Activated naive CD4-positive, alpha-beta T cell (primary cell): Measurements from ENCODE around the gene RSL24D1.
A peak's percentile ranks its signal among the peaks of the same experiment; 100 is the strongest.

Experiments used
- DNase-seq, 4 experiments: peaks; one replicate each; lab custom pipeline; 2025; lab: John Stamatoyannopoulos, UW

The RSL24D1 gene

DNA sequence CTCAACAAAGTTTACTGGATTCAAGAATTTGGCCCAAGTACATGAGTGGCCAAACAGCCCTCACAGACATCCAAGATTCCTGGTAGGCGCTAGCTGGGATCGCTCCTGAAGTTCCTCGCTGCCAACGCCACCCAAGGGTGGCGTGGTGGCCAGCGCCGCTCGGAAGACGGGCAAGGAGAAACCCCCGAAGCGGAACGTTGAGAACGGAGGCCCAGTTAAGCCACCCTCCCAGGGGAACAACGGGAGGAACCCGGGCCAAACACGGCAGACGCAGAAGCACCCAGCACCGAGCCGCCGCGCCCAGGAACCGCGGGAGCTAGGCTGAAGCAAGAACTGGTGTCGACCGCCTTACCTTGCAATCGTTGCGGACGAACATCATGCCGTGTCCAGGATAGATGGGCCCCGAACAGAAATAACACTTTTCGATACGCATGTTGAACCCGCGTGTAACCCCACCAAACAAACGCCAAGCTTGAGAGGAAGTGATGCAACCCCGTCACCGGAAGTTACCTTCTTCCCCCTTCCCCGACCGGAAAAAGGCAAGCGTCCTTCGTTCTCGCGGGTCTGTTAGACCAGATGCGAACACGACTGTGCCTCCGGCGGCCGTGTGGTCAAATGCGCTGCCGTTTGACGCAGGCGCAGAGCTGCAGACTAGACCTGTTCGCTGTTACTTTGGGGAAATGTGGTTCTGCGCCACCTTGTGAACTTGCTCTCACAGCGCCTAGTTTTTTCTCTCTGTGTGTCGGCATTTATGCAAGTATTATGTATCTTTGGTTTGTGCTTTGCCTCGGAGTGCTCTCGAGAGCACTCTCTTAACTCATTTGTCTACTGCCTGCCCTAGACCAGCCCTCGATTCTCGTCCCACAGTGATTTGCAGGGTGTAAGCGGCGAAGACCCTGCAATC, at the start of gene RSL24D1:
Gene RSL24D1 (minus strand): TSS at position 484 of the 904 bp plus-strand sequence. CDS start 51 bp downstream, at position 433.
- peak; percentile 73 to 94 (median 88) for DNase-seq

DNA sequence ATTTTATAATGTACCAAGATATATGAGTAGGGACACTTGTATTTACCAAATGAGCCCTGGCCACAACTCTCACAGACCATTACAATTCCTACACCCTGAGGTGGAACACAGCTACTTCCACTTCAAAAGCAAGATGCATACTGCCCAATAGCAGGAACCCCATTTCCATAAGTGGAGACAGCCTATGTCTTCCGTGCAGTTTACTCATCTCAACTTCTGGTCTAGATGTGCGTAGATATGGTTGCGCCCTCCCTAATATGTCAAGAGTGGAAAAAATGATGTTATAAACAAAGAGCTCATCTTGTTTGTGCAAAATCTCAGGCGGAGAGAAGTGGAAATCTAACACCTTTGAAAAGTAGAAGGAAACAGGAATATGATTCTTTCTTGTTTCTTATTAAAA, 48.3 kb upstream of the RSL24D1 start:
- DNase-seq, result no peak

DNA sequence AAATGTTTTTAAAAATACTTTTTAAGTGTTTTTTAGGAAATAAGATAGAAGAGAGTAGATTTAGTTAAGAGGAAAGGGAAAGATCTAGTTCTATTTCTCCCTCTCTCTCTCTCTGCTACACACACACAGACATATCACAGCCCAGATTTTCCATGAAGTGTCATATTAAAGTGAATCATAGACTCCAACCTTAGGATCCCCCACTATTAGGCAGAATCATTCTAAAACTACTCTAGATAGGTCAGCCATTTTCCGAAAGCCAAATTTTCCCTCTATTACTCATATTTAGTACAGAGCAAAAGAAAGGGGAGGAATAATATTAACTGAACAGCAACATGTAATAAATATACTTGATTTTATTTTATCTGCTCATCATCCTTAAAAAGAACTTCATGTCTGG, 45.1 kb upstream of the RSL24D1 start:
- DNase-seq, result no peak

DNA sequence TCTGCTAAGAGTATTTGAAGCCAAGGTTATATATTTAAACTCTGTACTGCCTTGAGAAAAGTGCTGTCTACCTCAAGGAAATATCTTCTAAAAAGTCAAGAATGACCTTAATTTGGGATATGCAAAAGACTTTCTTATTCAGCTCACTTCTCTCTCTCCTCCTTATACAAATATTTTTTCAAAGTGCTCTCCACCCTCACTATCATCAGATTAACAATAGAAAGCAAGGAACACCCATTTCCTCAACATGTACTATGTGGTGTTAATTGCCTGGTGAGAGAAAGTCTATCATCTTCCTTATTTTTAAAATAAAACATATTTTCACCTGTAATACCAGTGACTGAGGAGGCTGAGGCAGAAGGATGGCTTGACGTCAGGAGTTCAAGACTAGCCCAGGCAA, 44.4 kb upstream of the RSL24D1 start:
- no peak for DNase-seq

DNA sequence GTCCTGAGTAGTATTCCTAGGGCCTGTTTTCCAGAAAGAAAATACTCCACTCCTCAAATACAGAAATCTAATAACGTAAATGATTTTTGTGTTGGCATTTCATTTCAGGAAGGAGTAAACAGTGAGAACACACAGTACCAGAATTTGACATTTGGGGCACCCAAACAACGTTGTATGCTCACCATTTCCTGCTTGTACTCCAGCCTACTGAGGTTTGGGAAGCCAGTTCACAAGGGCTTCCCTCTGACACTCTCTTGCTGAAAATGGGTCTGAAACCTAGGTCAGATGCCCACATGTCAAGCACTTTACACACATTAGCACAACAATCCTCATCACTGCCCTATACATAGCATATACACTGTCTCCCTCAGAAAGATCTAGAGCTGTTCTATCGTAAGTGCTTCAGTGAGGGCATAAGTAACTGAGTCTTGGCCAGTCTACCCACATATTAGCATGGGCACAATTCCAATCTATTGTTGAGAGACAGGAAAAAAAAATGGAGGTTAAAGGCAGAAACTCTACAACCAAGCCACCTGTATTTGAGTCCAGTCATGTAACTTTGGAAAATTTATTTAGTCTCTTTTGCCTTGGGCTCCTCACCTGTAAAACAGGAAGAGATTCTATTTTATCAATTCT, 43.5 kb upstream of the RSL24D1 start:
- DNase-seq, result no peak

DNA sequence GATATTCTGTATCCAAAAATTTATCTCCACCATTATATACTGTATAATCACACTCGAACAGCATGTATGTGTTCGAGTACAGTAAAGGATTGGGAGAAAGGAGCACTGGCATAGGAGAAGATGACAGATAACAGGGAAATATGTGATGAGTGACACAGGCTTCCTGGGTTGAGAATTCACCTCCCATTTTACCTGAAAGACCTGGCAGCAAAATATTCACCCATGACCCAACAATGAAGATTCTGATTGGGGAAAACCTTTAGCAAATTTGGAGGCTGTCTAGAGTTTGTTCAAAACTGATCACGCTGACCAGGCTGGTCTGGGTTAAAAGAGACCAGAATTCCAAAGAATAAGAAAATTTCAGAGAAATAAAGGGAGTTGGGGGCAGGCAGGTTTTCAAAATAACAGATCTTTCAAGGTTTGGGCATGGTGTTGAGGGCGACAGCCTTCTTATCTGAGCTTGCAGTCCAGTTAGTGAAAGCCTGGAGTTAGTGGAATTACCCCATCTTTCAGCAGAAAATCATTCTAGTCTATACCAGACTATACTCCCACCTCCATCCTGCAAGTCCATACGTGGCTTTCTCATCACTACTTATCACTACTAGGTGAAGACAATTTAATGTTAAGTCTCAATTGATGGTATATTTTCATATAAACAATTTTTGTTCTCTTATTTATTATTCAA, 42.8 kb upstream of the RSL24D1 start:
- no peak for DNase-seq

DNA sequence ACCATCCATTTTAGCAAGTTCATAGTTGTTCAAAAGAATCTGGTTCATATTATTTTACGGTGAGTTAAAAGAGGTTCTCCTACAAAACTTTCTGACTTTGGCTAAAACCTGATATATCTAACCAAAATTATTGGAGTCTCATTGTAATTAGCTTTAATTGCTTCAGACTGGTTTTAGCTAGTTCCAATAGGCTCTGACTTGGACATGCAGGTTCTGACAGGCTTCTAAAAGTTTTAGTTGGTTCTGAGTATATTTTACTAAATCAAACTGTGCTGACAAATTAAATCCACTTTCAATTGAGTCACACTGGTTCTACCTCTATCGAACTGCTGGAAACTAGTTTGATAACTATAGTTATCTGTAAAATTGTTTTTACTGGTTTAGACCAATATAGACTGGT, 42.1 kb upstream of the RSL24D1 start:
- no peak for DNase-seq

DNA sequence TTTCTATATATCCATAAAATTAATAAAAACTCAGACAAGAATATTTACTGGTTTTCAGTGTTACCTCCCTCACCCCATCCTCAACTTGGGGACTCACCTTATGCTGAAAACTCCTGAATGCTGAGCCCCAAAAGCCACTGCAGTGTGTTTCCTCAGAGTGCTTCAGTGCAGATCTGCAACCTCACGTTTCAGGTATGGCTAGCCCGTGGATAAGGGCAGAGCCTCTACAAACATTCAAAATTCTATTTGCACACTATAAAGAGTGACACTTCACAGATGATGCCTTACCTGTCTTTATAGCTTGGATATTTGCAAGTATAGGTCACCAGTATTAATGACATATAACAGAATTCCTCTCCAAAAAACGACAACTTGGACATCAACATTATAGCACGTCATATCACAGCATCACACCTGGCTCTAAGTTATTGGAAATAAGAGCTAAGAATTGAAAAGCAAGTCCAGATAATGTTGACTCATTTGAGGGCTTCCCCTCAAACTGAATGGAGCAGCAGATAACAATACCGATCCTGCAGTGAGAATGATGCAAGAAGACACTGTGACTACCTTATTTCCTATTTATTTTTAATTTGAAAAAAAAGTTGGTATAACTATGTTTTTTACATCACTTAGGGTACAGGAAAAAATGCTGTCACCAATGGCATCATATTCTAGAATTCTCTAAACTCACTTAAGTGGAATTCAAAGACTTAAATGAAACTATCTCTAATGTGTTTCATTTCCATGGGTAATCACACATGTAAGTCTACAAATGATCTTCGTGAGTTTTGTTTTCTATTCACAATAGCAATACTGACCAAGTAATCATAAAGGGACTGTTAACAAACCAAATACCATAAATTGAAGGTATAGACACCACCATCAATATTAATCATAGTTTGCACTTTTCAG, 40.7 kb upstream of the RSL24D1 start:
- no peak for DNase-seq

DNA sequence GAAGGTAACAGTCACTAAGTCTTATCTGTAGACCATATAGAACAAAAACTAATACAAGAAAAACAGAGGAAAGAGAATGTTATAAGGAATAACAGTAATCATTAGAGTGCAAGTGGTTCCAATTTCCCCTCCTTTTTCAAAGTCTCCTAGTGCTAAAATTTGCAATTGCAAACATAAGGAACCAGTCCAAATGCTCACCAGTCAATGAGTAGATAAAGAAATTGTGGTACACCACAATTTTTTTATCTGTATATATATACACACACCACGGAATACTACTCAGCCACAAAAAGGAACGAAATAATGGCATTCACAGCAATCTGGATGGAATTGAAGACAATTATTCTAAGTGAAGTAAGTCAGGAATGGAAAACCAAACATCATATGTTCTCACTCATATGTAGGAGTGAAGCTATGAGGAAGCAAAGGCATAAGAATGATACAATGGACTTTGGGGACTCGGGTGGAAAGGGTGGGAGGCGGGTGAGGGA, 38.9 kb upstream of the RSL24D1 start:
- DNase-seq, result no peak

DNA sequence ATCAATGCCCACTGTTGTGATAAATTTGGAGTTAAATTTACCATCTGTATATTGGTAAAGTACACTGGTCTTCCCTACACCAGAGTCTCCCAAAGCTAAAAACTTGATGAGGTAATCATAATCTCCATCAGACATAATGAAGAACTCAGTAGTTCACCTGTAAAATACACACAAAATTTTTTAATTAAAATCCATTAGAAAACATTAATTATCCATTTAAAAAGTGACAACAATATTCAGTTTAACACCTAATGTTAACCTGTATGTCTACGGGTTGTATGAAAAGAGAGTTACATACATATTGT, 38.0 kb upstream of the RSL24D1 start:
- no peak for DNase-seq

DNA sequence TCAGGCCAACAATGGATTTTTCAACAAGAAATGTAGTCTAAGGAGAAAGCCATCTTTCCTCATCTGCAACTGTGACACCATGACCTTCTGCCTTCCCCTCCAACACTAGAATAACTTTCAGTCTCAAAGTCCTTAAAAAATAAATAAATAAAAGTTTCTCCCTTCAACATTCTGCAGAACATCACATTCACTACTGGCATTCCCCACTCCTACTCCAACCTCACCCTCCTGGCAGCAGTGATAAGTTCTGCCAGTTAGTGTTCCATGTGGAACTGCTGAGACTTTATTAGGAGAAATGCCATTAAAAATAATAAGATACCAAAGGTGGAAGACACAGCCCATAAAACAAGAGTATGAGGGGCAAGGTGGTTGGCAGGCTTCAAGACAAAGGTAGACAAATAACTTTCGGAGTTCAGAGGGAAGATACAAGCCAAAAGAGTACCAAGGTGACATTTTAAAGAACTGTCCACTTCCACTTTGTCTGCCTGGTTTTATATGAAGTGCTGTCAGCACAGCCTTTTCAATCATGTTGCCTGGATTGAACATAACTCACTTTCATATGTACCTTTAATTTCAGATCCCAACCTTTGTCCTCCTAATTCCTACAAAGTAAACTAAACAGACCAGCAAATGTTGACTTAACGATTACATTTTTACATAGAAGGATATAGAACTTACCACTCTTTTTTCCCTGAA, 37.5 kb upstream of the RSL24D1 start:
- DNase-seq, result no peak

DNA sequence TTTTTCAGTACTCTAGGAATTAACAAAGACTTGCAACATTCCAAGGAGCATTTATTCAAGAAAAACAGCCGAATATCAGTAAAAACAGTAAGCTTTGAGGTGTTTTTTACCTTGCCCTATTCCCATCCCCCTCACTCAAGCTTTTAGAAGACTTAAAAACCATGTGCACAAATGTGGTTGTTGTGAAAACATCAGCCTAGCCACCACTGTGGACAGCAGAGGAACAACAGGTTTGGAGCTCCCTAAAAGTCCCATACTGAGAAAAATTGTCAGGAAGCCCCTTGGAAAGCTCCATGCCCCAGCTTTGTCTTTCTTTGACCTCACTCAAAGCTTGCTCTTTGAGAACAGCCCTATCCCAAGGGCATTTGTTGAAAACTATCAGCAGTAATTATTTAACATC, 34.7 kb upstream of the RSL24D1 start:
- no peak for DNase-seq

DNA sequence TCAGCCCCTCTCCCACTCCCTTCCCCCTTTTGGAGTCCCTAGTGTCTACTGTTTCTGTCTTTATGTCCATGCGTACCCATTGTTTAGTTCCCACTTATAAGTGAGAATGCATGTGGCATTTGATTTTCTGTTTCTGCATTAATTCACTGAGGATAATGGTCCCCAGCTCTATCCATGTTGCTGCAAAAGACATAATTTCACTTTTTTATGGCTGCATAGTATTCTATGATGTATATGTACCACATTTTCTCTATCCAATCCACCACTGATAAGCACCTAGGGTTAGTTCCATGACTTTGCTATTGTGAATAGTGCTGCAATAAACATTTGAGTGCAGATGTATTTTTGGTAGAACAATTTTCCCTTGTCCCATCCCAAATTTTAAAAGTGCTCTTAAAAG, 34.2 kb upstream of the RSL24D1 start:
- no peak for DNase-seq

DNA sequence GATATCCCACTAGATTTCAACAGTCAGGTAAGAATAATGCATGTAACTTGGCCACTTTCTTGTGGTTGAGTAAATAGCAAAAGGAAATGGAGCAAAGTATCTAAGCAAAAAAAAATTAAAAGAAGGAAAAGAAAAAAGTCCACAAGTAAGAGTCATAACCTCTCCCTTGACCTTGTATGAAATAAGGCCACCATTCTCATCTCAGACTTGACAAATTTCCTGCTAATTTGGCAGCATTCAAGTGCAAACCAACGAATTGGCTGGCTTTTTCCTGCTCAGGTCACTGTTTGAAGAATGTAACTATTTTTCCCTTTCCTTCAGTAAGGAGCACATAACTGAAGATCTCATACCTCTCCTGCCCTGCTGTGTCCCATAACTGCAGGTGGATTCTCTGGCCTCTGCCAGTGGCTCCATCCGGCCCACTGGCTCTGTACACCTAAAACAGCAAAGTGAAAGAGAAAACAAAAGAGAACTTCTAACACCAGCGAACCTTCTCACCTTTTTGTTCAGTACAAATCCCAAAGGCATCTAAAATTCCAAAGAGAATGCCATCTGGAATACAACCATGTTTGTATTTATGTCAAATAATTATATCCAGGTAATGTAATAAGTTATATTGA, 33.4 kb upstream of the RSL24D1 start:
- no peak for DNase-seq

DNA sequence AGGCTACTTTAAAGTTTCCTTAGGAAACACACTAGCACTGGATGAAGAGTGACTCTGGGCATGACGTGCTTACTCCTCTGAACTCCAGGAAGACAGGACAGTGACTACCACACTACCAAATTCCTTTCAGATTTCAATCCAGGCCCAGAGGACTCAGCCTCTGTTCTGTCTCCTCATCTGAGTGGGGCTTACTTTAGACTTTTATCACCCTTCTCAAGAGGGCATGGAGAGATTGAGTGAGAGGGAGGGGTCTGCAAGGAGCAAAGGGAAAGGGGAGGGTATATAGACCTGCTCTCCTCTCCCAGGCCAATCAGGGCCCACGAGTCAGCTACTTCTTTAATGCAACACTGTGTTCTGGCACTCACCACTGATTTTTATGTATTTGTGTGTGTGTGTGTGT, 29.4 kb upstream of the RSL24D1 start:
- DNase-seq, result no peak

DNA sequence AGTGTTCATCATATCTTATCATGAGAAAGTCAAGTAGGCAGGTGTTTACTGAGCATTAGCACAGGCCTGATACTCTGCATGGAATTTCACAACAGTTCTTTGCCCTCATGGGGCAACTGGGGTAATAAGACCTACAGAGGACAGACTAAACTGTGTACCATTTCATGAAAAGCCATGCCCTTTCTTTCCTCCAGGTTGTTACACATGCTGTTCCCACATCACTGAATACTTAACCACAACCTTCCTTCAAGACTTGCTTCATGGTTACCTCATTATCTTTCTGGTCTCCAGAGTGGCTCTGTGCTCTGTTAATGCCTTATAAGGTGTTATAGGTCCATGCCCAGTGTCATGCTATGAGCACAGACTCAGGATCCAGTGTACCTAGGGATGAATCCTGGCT, 28.2 kb upstream of the RSL24D1 start:
- no peak for DNase-seq

DNA sequence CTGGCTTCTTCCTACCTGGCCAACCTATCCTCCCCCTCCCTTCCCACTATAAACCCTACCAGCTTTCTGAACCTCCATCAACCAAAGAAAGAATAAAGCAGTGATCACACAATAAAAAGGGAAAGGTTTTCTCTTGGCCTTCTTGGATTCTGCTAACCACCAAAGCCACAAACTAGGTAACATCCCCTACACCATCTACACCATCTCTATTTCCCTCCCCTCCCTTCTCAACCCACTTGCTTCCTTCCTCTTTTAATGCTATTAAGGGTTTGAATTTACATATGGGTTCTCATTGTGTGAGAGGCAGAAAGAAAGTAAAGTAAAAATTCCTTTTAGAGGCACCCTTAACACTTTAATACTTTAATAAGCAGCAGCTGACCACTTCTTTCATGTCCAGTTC, 25.8 kb upstream of the RSL24D1 start:
- DNase-seq, result no peak

DNA sequence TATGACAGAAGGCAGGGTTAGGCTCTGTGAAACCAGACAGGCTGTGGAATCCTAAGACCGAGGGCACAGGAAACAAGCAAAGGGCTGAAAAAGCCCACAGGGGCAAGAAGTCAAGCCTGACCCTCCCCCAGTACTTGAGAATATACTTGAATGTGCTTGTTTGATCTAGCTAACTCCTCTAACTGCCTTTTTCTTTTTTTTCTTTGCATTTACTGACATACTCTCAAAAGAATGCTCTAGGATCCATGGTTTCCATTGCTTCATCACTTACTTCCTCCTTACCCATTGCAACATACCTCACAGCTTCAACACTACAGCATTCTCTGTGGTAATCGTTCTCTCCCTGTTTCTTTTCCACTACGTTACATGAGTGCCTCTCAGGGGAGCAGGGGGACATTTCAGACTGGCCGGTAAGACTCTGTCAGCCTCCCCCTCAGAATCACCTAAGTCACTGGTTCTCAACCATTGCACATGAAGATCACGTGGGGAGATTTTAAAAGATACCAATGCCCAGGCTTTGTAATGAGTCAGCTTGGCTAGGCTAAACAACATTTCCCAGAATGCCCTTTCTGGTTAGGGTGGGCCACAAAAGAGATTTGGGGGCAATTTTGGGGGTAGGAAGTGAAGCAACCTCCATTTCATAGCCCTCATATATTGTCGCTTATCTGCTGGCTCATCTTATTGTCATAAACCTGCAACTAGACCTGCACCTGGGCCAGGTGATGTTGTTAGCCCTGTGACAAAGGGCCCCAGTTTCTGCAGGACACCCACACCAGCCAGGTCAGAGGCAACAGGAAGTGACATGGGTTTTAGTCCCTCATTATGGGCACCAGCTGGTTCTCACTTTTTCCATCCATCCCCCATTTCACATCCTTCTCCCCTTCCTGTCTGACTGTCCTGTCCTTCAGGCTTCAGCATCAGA, 24.6 kb upstream of the RSL24D1 start:
- DNase-seq, result no peak

DNA sequence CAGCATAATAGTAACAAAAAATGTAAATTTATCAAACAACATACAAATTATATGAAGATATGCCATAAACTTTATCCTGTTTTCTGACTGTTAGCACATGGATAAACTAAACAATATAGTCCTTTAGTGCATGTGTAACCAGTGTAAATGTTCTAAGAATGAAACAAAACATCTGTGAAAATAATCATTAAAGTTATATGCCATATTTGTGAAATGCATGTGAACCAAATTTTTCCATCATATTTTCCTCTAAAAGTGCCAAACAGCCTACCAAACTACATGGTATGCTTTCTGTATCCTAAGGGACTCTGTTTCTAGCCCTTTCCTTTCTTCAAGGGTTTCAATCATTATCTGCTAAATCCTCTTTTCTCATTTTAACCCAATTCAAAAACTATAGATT, 23.9 kb upstream of the RSL24D1 start:
- no peak for DNase-seq

DNA sequence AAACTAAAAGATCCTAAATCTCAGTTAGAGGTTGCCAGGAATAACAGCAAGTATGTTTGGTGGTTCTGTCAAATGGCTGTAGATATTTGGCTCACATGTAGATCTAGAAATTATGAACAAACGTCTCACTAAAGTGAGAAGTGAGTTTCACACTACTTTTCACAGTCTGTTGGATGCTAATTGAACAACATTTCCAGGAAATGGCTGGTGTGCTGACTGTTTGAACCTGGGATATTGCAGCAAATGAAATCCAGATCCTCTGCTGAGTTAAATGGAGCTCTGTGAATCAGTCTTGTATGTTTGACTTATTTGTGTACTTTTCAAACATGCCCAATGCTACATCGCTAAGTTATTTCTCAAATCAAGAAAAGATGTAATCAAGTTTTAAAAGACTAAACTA, 21.3 kb upstream of the RSL24D1 start:
- no peak for DNase-seq
